ENCODE data around the gene RUSF1.
A peak's percentile ranks its signal among the peaks of the same experiment; 100 is the strongest.
"Not testable (repeated sequence)": the region's sequence is repeated elsewhere in the genome, so short reads cannot be mapped to it uniquely, and the experiment has no call there.

The RUSF1 gene

DNA sequence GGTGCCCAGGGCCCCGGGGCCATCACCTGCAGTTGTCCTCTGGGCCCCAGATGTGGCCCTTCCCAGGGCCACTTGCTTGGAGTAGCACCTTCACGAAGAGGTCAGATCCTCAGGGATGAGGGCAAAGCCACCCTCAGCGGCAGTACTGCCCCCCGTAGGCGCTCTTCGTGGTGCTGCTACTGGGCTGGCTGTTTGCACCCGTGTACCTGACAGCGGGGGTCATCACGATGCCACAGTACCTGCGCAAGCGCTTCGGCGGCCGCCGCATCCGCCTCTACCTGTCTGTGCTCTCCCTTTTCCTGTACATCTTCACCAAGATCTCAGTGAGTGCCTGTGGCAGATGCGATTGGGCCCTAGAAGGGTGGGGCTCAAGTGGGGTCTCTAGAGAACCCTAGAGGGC is 22.6 kb downstream of the RUSF1 start:
- DNase-seq, result no peak

DNA sequence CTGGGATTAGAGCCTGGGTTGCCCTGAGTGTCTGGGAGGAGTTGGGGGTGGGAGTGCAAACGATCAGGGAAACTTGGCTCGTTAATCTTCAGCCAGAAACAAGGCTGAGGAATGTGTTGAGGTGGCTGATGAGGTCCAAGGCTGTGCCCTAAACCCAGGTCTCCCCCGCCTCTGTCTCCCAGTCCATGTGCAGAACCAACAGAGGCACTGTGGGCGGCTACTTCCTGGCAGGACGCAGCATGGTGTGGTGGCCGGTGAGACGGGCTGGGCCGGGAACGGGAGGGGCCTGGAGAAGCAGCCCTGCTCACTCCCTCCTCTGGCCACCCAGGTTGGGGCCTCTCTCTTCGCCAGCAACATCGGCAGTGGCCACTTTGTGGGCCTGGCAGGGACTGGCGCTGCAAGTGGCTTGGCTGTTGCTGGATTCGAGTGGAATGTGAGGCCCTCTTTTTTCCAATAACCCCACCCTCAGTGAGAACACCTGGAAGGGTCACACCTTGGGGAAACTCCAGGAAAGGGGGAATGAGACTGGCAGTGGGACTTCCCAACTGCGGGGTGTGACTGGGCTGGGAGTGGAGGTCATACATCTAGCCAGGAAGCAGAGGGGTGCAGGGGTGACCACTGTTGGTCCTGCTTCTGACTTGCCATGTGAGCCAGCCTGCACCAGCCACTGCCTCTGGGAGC is 23.6 kb downstream of the RUSF1 start:
- DNase-seq, result no peak

DNA sequence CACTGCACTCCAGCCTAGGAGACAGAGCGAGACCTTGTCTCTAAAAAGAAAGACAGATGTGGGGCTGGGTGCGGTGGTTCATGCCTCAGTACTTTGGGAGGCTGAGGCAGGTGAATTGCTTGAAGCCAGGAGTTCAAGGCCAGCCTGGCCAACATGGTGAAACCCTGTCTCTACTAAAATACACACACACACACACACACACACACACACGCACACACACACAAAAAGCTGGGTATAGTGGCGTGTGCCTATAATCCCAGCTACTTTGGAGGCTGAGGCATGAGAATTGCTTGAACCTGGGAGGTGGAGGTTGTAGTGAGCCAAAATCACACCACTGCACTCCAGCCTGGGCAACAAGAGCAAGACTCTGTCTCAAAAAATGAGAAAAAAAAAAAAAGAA is 24.1 kb downstream of the RUSF1 start:
- not testable (repeated sequence) for DNase-seq

DNA sequence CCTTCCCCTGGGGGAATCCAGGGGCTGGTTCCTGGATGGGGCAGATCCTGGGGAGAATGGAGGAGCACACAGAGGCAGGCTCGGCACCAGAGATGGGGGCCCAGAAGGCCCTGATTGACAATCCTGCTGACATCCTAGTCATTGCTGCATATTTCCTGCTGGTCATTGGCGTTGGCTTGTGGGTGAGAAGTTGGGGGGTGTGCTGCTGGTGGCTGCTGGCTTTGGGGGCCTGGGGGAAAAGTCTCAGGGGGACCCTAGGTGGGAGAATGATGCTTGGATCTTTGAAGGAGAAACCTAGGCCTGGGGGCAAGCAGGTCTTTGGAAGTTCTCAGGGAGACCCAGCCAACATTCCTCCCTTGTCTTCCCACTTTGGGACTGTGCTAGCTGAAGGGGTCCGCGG is 25.1 kb downstream of the RUSF1 start, which contains the start of gene SLC5A2:
TSS of gene SLC5A2 (plus strand) at position 43 of the 400 bp plus-strand sequence. CDS start at position 57, 14 bp downstream.
- DNase-seq, result no peak

DNA sequence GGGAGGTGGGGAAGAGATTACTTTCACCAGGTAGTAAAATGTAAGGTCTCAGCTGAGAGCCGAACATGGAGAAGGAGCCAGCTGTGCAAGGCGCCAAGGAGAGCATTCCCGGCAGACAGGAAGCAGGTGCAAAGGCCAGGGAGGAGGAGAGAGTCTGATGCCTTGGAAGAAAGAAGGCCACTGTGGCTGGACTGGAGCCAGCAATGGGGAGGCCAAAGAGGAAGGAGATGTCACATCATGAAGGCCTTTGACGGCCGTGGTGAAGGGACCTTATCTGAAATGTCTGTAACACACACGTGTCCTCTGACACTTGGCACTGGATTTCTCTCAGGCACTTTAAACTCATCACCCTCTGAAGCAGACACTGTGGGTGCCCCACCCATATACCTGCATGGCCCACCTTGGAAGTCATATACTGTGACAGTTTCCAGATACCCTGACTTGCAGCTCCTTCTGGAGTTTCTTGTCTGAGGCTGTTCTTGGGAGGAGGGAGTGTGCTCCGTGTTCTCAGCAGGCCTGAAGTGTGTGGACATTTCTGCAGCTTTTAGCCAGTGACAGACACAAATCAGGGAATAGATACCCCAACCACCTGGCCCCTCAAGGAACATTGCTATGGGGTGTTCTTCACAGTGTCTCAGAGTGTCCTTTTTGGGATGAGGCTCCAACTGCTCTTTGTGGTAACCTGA is 27.2 kb downstream of the RUSF1 start:
- DNase-seq, result no peak

DNA sequence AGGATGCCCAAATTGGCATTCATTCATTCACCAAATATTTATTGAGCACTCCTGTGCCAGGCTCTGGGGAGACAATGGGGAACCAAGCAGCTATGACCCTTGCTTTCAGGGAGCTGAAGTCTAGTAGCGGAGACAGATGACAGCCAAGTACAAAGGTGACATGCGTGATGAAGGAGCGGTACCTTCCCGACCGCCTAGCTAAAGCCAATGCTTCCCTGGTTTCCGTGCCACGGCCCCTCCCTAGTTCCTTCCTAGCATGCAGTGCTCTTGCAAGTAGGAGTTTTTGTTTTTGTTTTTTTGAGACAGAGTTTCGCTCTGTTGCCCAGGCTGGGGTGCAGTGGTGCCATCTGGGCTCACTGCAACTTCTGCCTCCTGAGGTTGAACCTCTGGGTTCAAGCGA is 28.4 kb downstream of the RUSF1 start:
- DNase-seq, result no peak

DNA sequence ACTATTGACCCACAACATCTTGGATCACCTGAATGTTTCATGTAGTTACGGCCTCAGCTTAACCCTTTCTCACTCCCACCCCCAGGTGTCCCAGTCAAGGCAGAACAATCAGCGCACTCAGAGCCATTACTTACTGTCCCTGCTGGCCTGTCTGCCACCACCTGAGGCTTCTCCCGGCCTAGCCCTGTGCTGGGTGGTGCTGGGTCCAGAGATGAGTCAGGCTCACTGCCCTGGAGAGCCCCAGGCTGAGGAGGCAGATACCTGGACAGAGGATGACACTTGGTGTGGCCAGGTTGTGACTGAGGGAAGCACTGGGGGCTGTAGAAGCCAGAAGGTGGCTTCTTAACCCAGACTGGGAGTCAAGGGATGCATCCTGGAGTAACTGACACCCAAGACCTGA is 29.2 kb downstream of the RUSF1 start:
- no peak for DNase-seq

DNA sequence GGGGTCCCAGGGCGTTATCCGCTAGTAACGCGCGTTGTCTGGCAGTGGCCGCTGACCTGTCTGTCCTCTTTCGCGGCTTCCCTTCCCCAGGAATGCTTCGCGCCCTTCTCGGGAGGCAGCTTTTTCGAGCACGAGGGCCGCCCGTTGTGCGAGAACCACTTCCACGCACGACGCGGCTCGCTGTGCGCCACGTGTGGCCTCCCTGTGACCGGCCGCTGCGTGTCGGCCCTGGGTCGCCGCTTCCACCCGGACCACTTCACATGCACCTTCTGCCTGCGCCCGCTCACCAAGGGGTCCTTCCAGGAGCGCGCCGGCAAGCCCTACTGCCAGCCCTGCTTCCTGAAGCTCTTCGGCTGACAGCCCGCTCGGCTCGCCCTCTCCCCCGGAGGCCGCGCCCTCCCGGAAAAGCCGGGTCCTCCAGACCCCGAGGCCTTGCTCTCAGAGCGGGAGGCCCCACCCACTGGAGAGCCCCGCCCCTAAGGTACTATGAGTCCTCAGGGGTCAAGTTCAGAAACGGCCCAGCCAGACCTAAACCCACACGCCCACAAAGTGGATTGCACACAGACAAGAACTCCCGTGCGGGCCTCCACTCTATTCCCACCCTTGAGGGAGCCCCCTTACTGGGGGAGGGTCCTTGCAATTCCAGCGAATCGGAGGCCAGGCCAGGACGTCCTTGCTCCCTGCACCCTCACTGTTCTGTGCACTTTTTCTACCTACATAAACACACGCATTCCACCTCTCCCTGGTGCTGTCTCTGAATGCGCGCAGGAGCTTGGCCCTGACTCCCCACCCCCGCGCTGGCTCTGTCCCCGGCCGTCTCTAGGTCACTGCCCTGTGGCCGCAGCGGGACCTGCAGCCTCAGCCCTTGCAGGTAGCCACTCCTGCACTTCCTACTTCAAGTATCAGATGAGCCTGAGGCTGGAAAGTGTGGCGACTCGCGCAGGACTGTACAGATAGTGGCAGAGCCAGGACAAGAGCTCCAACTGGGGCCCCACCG is 30.7 kb downstream of the RUSF1 start:
- DNase-seq, result no peak

DNA sequence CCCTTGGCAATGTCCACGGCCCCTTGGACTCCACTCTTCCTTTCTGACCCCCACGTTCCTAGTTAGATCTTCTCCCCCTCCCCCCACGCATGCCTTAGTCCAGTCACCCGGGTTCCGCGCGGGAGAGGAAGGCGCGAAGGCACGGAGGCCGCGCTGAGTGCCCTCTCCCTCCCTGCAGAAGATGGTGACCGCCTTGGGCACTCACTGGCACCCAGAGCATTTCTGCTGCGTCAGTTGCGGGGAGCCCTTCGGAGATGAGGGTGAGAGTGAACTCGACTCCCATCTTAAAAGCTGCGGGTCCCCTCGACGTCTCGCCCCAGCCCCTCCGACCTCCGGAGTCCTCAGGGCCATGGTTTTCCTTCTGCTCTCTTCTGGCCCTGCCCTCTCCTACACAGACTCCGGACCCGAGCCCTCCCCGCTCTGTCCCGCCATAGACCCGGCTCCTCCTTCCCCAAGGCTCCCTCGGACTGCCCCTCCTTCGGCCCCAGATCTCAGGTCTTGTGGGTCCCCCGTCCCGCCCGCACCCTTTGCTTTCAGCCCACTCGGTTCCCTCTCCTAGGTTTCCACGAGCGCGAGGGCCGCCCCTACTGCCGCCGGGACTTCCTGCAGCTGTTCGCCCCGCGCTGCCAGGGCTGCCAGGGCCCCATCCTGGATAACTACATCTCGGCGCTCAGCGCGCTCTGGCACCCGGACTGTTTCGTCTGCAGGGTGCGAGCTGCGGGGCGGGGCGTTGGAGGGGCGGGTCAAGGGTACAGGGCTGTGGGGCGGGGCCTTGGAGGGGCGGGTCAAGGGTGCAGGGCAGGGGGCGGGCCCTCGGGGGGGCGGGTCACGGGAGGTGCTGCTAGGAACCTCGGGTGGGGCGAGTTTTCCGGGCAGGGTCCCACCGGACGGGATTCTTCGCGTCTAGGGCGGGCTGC is 31.6 kb downstream of the RUSF1 start:
- DNase-seq, result no peak

DNA sequence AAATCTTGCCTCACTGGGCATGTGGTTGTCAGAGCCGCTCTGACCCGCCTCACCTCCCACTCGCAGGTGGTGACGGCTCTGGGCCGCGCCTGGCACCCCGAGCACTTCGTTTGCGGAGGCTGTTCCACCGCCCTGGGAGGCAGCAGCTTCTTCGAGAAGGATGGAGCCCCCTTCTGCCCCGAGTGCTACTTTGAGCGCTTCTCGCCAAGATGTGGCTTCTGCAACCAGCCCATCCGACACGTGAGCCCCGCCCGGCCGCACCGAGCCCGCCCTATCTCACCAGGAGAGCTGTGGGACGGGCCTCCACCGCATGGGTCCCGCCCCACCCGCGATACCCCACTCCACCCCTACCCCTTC is 32.3 kb downstream of the RUSF1 start:
- DNase-seq, result no peak

DNA sequence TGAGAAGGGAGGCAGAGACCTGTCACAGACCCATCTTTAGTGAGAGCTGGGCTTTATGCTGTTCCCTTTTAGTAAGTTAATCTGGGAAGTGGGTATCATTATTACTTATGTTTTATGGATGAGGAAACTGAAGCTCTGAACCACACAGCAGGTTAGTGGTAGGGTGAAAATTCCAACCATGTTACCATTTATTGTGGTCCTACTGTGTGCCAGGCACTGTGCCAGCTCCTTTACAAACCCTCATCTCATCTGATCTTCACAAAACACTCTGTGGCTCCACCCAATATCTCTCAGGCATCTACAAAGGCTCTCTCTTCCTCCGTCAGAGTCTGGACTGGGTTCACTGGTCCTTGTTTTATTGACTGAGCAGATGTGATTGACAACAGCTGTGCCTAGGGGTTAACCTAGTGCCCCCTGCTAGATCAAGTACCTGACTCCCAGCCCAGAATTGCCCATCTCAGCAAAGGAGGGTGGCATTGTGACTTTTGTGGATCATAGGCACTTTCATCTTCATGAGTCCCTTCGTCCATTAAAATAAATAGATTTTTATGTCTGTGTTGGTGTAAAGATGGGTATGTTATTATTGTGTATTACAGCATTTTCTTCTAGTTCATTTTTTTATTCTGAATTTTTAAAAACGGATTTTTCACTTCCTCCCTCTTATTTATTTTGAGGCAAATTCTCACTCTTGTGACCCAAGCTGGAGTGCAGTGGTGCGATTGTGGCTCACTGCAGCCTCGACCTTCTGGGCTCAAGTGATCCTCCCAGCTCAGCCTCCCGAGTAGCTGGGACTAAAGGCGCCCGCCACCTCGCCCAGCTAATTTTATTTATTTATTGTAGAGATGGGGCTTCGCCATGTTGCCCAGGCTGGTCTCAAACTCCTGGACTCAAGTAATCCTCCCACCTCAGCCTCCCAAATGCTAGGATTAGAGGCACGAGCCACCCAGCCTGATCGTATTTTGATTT is 33.1 kb downstream of the RUSF1 start:
- DNase-seq, result no peak

DNA sequence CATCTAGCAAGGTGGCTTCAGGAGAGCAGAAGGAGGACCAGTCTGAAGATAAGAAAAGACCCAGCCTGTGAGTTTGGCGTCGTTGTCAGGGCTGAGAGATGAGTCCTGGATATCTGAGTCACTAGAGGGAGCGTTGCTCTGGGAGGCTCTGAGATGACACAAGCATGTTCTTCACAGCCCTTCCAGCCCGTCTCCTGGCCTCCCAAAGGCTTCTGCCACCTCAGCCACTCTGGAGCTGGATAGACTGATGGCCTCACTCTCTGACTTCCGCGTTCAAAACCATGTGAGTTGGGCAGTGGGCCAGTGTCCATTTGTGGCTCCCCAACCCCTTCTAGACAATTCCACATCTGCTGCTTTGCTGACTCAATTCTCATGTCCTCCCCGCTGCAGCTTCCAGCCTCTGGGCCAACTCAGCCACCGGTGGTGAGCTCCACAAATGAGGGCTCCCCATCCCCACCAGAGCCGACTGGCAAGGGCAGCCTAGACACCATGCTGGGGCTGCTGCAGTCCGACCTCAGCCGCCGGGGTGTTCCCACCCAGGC is 33.9 kb downstream of the RUSF1 start:
- DNase-seq, result no peak

DNA sequence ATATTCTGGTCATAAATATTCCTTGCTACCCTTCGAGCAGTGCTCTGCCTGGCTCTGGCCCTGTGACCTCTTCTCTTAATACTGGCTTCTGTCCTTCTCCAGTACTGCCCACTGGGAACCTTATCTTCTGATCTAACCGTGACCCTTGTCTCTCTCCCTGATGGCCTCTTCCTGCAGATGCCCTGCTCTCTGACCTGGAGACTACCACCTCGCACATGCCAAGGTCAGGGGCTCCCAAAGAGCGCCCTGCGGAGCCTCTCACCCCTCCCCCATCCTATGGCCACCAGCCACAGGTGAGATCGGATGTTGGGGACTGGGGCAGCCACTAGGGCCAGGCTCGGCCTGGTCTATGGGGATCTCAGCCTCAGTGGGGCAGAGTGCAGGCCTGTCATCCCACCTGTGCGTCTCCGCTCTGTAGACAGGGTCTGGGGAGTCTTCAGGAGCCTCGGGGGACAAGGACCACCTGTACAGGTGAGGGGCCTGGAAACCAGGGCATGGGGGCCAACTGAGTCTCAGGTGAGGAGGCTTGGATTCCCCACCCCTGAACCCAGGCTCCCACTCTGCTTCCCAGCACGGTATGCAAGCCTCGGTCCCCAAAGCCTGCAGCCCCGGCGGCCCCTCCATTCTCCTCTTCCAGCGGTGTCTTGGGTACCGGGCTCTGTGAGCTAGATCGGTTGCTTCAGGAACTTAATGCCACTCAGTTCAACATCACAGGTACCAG is 34.8 kb downstream of the RUSF1 start:
- DNase-seq, result no peak

DNA sequence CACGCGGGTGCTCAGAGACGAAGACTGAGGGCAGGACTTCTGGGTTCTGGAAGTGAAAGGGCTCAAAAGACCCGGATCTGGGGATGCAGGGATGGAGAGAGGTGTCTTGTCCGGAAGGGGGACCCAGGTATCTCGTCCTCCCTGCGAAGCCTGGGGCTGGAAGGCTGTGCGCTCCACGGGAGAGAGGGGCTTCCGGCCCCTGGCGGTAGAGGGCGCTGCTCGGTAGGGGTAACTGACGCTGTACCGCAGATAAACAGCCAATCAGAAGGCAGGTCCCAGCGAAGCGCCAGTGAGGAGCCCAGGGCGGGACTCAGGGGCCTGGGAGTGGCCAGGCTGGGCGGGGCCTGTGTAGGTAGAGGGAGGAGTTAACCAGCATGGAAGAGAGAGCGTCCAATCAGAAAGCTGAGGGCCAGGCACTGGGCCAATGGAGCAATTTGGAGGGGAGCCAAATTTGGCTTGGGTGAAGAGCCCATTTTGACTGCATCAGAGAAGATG is 35.4 kb downstream of the RUSF1 start:
- peak; percentile 50 for DNase-seq

DNA sequence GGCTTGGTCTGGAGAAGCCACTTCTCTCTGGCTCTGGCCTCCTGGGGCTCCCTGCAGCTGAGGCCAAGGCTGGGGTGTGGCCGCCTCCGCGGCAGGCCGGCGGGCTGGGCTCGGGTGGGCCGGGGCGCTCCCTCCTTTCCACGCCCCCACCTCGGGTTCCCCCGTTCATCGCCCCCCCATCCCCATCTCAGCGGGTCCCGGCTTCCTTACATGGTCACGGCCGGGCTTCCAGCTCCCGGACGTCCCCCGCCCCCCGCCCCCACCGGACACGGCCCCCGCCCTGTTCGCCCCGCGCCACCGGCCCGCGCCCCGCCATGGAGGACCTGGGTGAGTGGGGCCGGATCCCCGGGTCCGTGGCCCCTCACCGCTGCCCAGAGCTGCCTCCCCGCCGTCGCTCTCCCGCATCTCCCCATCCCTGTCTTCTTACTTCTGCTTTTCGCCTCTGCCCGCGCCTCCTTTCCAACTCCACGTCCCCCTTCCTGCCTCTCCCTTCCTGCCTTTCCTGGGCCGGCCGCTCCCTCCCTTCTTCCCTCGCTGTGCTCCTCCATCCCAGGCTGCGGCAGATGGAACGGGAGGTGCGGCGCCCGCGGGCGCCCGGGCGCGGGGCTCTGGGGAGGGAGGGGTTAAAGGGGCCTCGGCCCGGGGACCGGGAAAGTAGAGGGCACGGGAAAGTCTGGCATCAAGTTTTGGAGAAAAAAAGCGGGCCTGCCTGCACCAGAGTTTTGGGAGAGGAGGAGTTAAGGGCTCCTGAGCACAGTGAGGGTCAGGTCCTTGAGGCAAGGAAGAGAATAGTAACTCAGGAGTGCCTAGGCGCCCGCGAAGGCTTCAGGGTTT is 36.1 kb downstream of the RUSF1 start, which contains the start of gene TGFB1I1:
TSS of gene TGFB1I1 (plus strand) at position 278 of the 834 bp plus-strand sequence. CDS start at position 315, 37 bp downstream.
- DNase-seq, result no peak

DNA sequence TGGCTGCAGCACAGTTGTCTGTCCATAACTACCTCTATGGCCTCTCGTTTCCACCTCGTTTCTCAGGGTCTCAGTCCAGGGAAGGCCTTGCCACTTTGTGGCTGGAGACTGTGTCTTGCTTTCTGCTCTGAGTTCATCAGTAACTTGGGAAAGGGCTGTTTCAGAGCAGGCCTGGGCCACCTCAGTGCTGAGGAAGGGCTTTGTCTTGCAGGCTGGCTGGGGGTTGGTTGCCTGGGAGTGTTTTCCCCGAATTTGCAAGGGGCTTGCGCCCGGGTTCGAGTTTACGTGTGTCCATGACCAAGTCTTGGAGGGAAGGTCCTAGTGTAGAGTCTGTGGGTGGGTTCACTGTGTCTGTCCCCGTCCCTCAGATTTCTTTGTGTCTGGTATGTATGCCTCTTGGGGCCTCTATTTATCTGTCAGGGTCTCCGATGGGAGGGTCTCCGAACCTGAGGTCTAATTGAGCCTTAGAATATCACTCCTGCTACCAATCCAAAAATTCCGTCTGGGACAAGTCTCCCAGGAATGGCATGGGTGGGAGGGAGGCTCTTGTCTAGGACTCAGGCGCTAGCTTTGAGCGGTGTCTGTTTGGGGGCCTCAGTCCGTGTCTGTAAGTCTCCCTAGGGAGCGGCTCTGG is 36.8 kb downstream of the RUSF1 start:
- DNase-seq, result no peak

DNA sequence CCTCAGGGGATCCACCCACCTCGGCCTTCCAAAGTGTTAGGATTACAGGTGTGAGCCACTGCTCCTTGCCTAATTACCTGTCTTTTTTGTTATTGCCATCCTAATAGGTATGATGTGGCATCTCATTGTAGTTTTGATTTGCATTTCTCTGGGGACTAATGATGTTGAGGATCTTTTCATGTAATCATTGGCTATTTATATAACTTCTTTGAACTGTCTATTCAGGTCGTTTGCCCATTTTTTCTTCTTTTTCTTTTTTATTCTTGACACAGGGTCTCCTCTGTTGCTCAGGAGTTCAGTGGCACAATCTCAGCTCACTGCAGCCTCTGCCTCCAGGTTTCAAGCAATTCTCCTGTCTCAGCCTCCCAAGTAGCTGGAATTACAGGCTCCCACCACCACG is 37.6 kb downstream of the RUSF1 start:
- DNase-seq, result no peak

DNA sequence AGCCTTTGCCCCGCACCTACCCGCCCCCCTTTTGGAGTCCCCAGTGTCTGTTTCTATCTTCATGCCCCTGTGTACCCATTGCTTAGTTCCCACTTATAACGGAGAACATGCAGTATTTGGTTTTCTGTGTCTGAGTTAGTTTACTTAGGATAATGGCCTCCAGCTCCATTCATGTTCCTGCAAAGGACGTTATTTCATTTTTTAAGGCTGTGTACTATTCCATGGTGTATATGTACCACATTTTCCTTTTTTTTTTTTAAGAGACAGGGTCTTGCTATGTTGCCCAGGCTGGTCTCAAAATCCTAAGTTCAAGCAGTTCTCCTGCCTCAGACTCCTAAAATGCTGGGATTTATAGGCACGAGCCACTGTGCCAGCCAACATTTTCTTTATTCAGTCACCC is 40.3 kb downstream of the RUSF1 start:
- no peak for DNase-seq
